SIG-M5 treated with dmso at 0.1 percent for 504 hours (cell line): ENCODE measurements around the gene PPP1R9A.

ENCODE experiments used
- DNase-seq: peaks from one replicate; lab custom pipeline; 2025; ENCODE audit not compliant: unreplicated experiment; lab: John Stamatoyannopoulos, UW

Gene PPP1R9A

DNA sequence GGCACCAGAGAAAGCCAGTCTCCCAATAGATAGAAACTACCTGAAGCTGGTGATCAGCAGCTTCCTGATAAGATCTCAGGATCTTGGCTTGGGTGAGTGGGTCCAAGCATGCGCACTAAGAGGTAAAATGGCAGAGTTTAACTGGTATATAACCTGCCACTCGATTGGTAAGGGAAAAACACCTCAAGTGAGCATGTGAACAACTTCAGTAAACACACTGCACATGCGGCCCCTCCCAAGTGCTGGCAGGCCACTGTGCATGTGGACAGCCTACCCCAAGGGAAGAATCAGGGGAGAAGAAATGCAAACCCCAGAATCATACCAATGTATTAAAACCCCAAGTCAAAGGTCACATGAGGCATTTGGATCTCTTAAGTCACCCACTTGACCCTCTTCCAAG, 434.6 kb downstream of the PPP1R9A start:
- DNase-seq: no peak

DNA sequence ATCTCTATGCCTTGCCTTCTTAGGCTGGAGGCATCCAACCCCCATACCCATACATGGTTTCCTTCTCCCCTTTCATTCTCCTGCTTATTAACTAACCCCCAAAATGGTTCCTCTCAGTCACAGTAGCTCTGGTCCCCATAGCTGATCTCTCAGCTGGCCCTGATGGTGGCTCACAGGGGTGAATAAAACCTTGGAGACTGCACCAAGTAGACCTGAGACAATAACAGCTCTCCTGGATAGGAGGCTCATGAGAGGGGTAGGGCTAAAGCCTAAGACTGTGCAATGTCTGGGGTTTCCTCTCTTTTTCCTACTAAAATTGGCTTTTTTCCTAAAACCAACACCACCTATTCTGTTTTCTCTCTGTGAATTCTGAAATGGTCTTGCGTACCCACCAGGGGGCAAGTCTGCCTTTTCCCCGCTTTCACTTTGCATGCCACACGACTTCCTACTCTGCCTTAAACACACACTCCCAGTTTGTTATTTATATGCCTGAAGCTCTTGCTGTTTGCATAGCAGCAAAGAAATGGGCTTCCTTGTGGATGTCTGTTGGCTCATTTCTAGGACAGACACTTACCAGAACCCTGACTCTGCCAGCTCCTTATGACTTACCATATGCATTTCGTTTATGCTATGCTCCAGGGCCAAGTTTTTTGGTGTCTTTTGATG, 435.4 kb downstream of the PPP1R9A start:
- no peak for DNase-seq
